ENCODE measurements around the gene LOXL3.
"Not testable (repeated sequence)": the region's sequence is repeated elsewhere in the genome, so short reads cannot be mapped to it uniquely, and the experiment has no call there.

The LOXL3 gene

DNA sequence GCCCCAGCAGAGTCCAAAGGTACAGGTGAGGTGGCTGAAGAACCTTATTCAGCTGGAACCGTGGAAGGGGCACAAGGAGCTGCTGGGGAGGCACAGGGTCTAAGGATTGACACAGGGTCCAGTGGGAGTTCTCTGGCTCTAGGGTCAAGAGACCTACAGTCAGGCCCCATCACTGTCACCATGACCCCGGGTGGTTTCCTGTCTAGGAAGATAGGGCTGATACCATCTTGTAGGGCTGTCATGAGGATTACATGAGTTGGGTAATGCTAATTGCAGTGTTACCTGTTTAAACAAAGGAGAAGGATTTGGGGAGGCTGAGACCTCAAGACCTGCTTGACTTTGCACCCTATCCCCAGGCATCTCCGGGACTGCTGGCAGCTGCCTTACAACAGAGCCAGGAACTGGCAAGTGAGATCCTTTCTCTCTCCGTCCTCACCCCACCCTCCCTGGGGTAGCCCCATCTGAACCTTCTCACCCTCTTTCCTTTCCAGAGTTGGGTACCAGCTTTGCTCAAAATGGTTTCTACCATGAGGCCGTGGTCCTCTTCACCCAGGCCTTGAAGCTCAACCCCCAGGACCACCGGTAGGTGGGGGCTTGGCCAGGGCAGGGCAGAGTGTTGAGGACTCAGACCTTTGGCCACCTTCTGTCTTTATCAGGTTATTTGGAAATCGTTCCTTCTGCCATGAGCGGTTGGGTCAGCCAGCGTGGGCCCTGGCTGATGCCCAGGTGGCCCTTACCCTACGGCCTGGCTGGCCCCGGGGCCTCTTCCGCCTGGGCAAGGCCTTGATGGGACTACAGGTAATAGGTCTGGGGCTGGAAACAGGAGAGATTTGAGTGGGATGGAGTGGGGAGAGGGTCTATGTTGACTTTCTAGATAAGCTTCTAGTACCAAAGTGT, 61.8 kb downstream of the LOXL3 start:
- no peak for DNase-seq (ENCODE audit: low read depth in 2 of 2)

DNA sequence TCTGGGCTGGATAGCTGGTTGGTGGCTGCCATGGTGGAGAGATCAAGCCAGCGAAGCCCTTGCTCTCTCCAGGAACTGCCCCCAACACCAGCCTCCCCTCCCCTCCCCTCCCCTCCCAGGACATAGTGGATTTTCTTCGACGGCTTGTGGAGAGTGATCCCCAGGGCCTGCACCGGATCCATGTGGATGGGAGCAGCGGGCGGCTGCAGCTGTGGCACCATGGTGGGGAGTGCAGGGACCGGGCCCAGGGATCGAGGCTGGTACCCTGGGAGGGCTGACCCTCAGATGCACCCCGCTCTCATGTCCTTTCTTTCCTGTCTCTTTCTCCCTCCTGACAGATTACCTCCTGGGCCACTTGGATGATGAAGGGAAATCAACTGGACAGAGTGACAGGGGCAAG, 63.8 kb downstream of the LOXL3 start:
- no peak for DNase-seq (ENCODE audit: low read depth in 2 of 2)

DNA sequence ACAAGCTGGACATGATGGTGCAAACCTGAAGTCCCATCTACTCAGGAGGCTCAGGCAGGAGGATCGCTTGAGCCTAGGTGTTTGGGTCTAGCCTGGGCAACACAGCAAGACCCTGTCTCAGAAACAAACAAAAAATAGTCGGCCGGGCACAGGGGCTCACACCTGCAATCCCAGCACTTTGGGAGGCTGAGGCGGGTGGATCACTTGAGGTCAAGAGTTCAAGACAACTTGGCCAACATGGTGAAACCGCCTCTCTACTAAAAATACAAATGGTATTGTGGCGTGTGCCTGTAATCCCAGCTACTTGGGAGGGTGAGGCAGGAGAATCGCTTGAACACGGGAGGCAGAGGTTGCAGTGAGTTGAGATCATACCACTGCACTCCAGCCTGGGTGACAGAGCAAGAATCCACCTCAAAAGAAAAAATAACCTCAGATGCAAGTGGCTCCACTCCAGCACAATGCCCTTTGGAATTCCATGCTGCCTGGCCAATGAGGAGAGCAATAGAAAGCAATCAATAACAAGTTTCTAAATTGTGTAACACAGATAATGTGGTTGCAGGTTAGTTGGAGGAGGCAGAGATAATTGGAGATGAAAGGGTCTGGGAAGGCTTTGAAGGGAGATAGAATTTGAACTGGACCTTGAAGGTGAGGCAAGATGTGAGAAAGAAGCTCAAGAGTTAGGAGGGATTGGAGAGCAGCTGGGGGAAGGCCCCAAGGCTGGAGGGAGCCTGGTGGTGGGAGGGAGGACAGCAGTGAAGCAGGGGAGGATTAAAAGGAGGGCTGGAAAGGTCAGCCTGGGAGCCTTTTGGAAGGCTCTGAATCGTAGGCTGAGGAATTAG, 64.9 kb downstream of the LOXL3 start:
- DNase-seq (ENCODE audit: low read depth in 2 of 2), result no peak

DNA sequence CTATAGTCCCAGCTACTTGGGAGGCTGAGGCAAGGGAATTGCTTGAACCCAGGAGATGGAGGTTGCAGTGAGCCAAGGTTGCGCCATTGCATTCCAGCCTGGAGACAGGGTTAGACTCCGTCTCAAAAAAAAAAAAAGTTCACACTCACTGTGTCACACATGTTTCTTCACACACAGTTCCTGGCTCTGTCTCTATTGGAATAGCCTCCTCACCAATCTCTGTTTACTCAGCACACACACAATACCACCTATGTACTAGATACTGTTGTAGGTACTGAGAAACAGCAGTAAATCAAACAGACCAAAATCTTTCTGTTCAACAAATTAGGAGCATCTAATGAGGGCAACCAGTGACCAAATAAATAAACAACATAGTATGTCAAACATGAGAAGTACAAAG, 67.6 kb downstream of the LOXL3 start:
- DNase-seq (ENCODE audit: low read depth in 2 of 2), result no peak

DNA sequence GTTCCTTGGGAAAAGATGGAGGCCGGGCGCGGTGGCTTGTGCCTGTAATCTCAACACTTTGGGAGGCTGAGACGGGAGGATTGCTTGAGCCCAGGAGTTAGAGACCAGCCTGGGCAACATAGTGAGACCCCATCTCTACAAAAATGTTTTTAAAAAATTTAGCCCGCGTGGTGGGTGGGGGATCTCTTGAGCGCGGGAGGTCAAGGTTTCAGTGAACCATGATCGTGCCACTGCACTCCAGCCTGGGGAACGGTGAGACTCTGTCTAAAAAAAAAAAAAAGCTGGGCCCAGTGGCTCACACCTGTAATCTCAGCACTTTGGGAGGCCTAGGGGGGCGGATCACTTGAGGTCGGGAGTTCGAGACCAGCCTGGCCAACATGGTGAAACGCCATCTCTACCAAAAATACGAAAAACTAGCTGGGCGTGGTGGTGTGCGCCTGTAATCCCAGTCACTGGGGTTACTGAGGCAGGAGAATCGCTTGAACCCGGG, 70.0 kb downstream of the LOXL3 start:
- not testable (repeated sequence) for DNase-seq (ENCODE audit: low read depth in 2 of 2)

DNA sequence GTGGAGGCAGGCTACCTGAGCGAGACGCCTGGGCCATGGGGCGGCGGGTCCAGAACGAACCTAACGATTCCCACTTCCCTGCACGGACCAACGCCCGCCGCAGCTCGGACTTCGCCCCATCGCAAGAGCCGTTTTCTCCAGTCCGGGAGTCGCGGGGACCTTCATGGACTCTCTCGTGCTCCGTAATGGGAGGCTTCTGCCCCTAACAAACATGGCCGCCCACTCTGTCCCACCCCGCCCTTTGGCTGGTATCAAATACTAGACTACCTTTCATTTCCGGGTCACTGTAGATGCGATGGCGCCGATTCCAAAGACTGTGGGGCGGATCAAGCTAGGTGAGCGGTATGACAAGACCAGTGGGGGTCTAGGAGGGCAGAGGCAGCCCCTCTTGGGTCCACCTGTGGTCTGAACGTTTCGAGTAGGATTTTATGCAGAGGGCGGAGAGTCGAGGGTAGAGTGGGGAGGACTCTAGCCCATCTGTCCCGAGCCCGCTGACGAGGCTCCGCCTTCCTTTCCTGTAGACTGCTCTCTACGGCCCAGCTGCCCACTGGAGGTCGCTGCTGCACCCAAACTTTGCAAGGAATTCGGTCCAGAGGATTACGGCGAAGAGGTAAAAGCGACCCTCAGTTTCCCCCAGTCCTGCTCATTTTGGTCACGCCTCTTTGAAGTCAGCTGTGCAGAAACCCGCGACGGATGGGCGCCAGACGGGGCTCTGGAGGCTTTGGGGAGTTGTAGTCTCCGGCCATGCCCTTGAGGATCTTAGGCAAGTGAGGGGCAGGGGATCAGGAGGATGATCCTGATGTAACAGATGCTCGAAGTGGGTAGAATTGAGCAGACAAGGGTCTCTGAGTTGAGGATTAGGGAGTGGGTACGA, 70.7 kb downstream of the LOXL3 start, which contains the start of the genes CCDC142 and TTC31:
Gene CCDC142 (minus strand): TSS at position 198 of the 874 bp plus-strand sequence. CDS start 161 bp downstream, at position 37.
Gene TTC31 (plus strand): TSS at position 281 of the 874 bp plus-strand sequence. CDS start 15 bp downstream, at position 296.
- peak; percentile 73 to 81 for DNase-seq (ENCODE audit: low read depth in 2 of 2)
